ENCODE results near the gene SNTA1.

DNA sequence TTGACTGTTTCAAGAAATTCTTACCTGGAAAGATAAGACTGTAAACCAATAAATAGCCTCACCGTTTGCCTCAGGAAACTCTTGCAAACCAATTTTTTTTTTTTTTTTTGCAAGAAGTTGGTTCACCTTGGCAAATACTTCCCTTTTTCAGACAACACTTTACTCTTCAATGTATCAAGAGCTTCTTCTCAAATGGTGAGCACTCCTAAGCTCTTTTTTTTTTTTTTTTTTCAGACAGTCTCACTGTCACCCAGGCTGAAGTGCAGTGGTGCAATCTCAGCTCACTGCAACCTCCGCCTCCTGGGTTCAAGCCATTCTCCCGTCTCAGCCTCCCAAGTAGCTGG, 22.7 kb upstream of the SNTA1 start:
- TF ChIP-seq, protein P1, sequence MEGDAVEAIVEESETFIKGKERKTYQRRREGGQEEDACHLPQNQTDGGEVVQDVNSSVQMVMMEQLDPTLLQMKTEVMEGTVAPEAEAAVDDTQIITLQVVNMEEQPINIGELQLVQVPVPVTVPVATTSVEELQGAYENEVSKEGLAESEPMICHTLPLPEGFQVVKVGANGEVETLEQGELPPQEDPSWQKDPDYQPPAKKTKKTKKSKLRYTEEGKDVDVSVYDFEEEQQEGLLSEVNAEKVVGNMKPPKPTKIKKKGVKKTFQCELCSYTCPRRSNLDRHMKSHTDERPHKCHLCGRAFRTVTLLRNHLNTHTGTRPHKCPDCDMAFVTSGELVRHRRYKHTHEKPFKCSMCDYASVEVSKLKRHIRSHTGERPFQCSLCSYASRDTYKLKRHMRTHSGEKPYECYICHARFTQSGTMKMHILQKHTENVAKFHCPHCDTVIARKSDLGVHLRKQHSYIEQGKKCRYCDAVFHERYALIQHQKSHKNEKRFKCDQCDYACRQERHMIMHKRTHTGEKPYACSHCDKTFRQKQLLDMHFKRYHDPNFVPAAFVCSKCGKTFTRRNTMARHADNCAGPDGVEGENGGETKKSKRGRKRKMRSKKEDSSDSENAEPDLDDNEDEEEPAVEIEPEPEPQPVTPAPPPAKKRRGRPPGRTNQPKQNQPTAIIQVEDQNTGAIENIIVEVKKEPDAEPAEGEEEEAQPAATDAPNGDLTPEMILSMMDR (IDR thresholded peaks at IDR 0.05 in 2 of 3, conservative IDR thresholded peaks at IDR 0.05 in 1 of 3; ENCODE audit: borderline replicate concordance in 1 of 3, insufficient read depth in 1 of 3, low read depth in 2 of 3, low read length in 2 of 3), result no peak
- TF ChIP-seq YY1 (IDR thresholded peaks at IDR 0.05; ENCODE audit: extremely low read depth, insufficient replicate concordance, low read depth, low read length) (no peak), EZH2 (IDR thresholded peaks at IDR 0.05) (no peak), POLR2AphosphoS5 (IDR thresholded peaks at IDR 0.05; ENCODE audit: low read depth, low read length) (no peak), POLR2A (IDR thresholded peaks at IDR 0.05; ENCODE audit: borderline replicate concordance, extremely low read depth, insufficient read depth, insufficient read length) (no peak), RAD21 (IDR thresholded peaks at IDR 0.05; ENCODE audit: low read depth) (no peak), JUND (IDR thresholded peaks at IDR 0.05) (no peak), EGR1 (IDR thresholded peaks at IDR 0.05; ENCODE audit: low read depth) (no peak), ZNF274 (IDR thresholded peaks at IDR 0.05; ENCODE audit: low read depth, low read length) (no peak), EZH2phosphoT487 (IDR thresholded peaks at IDR 0.05; ENCODE audit: borderline replicate concordance) (no peak)
- TF ChIP-seq, protein P2, sequence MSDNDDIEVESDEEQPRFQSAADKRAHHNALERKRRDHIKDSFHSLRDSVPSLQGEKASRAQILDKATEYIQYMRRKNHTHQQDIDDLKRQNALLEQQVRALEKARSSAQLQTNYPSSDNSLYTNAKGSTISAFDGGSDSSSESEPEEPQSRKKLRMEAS (IDR thresholded peaks at IDR 0.05), result no peak
- TF ChIP-seq, protein P3, sequence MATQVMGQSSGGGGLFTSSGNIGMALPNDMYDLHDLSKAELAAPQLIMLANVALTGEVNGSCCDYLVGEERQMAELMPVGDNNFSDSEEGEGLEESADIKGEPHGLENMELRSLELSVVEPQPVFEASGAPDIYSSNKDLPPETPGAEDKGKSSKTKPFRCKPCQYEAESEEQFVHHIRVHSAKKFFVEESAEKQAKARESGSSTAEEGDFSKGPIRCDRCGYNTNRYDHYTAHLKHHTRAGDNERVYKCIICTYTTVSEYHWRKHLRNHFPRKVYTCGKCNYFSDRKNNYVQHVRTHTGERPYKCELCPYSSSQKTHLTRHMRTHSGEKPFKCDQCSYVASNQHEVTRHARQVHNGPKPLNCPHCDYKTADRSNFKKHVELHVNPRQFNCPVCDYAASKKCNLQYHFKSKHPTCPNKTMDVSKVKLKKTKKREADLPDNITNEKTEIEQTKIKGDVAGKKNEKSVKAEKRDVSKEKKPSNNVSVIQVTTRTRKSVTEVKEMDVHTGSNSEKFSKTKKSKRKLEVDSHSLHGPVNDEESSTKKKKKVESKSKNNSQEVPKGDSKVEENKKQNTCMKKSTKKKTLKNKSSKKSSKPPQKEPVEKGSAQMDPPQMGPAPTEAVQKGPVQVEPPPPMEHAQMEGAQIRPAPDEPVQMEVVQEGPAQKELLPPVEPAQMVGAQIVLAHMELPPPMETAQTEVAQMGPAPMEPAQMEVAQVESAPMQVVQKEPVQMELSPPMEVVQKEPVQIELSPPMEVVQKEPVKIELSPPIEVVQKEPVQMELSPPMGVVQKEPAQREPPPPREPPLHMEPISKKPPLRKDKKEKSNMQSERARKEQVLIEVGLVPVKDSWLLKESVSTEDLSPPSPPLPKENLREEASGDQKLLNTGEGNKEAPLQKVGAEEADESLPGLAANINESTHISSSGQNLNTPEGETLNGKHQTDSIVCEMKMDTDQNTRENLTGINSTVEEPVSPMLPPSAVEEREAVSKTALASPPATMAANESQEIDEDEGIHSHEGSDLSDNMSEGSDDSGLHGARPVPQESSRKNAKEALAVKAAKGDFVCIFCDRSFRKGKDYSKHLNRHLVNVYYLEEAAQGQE (IDR thresholded peaks at IDR 0.05; ENCODE audit: low read depth), result no peak
- TF ChIP-seq, protein P4, sequence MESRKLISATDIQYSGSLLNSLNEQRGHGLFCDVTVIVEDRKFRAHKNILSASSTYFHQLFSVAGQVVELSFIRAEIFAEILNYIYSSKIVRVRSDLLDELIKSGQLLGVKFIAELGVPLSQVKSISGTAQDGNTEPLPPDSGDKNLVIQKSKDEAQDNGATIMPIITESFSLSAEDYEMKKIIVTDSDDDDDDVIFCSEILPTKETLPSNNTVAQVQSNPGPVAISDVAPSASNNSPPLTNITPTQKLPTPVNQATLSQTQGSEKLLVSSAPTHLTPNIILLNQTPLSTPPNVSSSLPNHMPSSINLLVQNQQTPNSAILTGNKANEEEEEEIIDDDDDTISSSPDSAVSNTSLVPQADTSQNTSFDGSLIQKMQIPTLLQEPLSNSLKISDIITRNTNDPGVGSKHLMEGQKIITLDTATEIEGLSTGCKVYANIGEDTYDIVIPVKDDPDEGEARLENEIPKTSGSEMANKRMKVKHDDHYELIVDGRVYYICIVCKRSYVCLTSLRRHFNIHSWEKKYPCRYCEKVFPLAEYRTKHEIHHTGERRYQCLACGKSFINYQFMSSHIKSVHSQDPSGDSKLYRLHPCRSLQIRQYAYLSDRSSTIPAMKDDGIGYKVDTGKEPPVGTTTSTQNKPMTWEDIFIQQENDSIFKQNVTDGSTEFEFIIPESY (IDR thresholded peaks at IDR 0.05; ENCODE audit: extremely low read depth, insufficient replicate concordance, low read length), result no peak

Data from HCT116 (cell line).